Body of pancreas (tissue), 4 donors: Measurements from ENCODE around the gene ITPR2. TPM values are rescaled to one million over a fixed set of nuclear protein-coding genes. Genes with fewer than 3 reads are reported as not detected.
A peak's percentile ranks its signal among the peaks of the same experiment; 100 is the strongest.
"Not testable (repeated sequence)": the region's sequence is repeated elsewhere in the genome, so short reads cannot be mapped to it uniquely, and the experiment has no call there.

Experiments
- ATAC-seq: fragments of 150-250 bp; one replicate; pipeline ENCODE4 v1.9.1; 2016
- DNase-seq, 4 donors: peaks; one replicate each; pipeline ENCODE4 v3.0.0-alpha.2; 2019
- H3K27ac ChIP-seq, 4 donors: fragments of 200-600 bp; sonication (generic); 1 replicate in 3 of 4; 2 replicates in 1 of 4; pipeline versions ENCODE4 v1.5.1 to v1.6.1; 2016 to 2019; ENCODE audit warnings: mild to moderate bottlenecking in 1 of 4, mixed read lengths in 1 of 4, moderate library complexity in 1 of 4
- H3K27me3 ChIP-seq, 2 donors: fragments of 200-600 bp; sonication (generic); one replicate each; pipeline ENCODE4 v1.6.0; 2016; ENCODE audit warnings: mild to moderate bottlenecking in 1 of 2
- H3K36me3 ChIP-seq, 2 donors: fragments of 200-600 bp; sonication (generic); replicated peaks in 1 of 2; 2 replicates each; pipeline ENCODE4 v1.5.1; 2016; ENCODE audit warnings: low read depth in 2 of 2; ENCODE audit not compliant: insufficient read depth in 1 of 2
- H3K4me1 ChIP-seq: fragments of 200-600 bp; sonication (generic); one replicate; pipeline ENCODE4 v1.6.0; 2016
- H3K4me3 ChIP-seq, 2 donors: fragments of 200-600 bp; sonication (generic); 1 replicate in 1 of 2; 2 replicates in 1 of 2; pipeline ENCODE4 v1.5.1; 2016 to 2019
- H3K9me3 ChIP-seq, 3 donors: fragments of 200-600 bp; sonication (generic); 1 replicate in 2 of 3; 2 replicates in 1 of 3; pipeline ENCODE4 v1.5.1; 2016
- CTCF ChIP-seq, 7 experiments: fragments of 450-650 bp in 4 of 7; fragments of 200-600 bp in 3 of 7; sonication (generic) in 3 of 7; IDR thresholded peaks; one replicate each; pipeline ENCODE4 v1.5.1; 2016 to 2019; ENCODE audit warnings: antibody characterized with exemption in 7 of 7
- POLR2A ChIP-seq, 3 donors: fragments of 450-650 bp; IDR thresholded peaks; one replicate each; pipeline ENCODE4 v1.6.1; 2016; ENCODE audit warnings: antibody characterized with exemption in 3 of 3, mild to moderate bottlenecking in 2 of 3
- WGBS, 2 donors: methylation state at CpG; one replicate each; pipeline ENCODE4 v1.1.5; 2017; 5-methylcytosine and 5-hydroxymethylcytosine counted together
- intact Hi-C: fragments of 100-400 bp; cut with DNase I; formaldehyde crosslinking; loops from one replicate; pipeline ENCODE4 v1.15.1; 2023
- total RNA-seq, 2 donors: library from RNA; depleted of rRNA; stranded (reverse); fragments of >200 nt; gene quantifications; one replicate each; pipeline ENCODE4 v1.1.0, GENCODE V29; 2016

The ITPR2 gene
- total RNA-seq, 2 donors from 2014 or later = 37.4 to 92.9 TPM

GRCh38 chr12:26777236-26777635, 55.8 kb downstream of the ITPR2 start:
- no peak for ATAC-seq
- WGBS, 2 donors = 93% methylated on average over 3 of the region's 3 CpGs
- H3K27ac ChIP-seq = no peak overlapping the region
- no peak for DNase-seq
- H3K4me3 ChIP-seq = no peak overlapping the region
- intact Hi-C loops = no loop called here
- TF ChIP-seq POLR2A (IDR thresholded peaks at IDR 0.05) (no peak), CTCF (IDR thresholded peaks at IDR 0.05) (no peak)
- H3K27me3 ChIP-seq = no peaks in the 10 kb centered on the region
- no peaks in the 10 kb centered on the region for H3K36me3 ChIP-seq
- no peaks in the 10 kb centered on the region for H3K4me1 ChIP-seq
- H3K9me3 ChIP-seq = peaks cover 0 to 5% (median 0%) of the 10 kb centered on the region in 3 donors

GRCh38 chr12:26775991-26776390, 57.0 kb downstream of the ITPR2 start:
- intact Hi-C loops, ATAC-seq, H3K4me3 ChIP-seq, DNase-seq, H3K9me3 ChIP-seq, H3K4me1 ChIP-seq, H3K27me3 ChIP-seq, H3K27ac ChIP-seq, H3K36me3 ChIP-seq: not testable (repeated sequence)
- WGBS, 2 donors = 85 to 100% methylated on average over 3 of the region's 3 CpGs

- Histone ChIP-seq H3K27me3 (no peaks in the 10 kb centered on the region), H3K36me3 (no peaks in the 10 kb centered on the region), H3K9me3 (peaks cover 0 to 5% (median 0%) of the 10 kb centered on the region in 3 donors), H3K4me3 (no peak overlapping the region), H3K4me1 (peaks cover 25% of the 10 kb centered on the region), H3K27ac (no peak overlapping the region)
- DNase-seq (no peak), ATAC-seq (no peak)
- TF ChIP-seq CTCF (IDR thresholded peaks at IDR 0.05) = no peak
- no peak for TF ChIP-seq POLR2A (IDR thresholded peaks at IDR 0.05)
- WGBS, 2 donors = 83 to 85% methylated on average over 3 of the region's 3 CpGs
- intact Hi-C loops = no loop called here
Measured at GRCh38 chr12:26773313-26774104, 59.5 kb downstream of the ITPR2 start.

GRCh38 chr12:26771861-26772260, 61.1 kb downstream of the ITPR2 start:
- 77 to 83% methylated on average over 4 of the region's 4 CpGs for WGBS, 2 donors
- no peaks in the 10 kb centered on the region for H3K9me3 ChIP-seq
- H3K4me3 ChIP-seq = no peak overlapping the region
- DNase-seq = no peak
- intact Hi-C loops = no loop called here
- H3K4me1 ChIP-seq = peaks cover 32% of the 10 kb centered on the region
- H3K36me3 ChIP-seq = no peaks in the 10 kb centered on the region
- no peak for ATAC-seq
- no peak for TF ChIP-seq POLR2A (IDR thresholded peaks at IDR 0.05)
- TF ChIP-seq CTCF (IDR thresholded peaks at IDR 0.05) = no peak
- H3K27me3 ChIP-seq = no peaks in the 10 kb centered on the region
- no peak overlapping the region for H3K27ac ChIP-seq

- no peaks in the 10 kb centered on the region for H3K36me3 ChIP-seq
- ATAC-seq = no peak
- TF ChIP-seq POLR2A (IDR thresholded peaks at IDR 0.05) (no peak), CTCF (IDR thresholded peaks at IDR 0.05) (no peak)
- H3K4me1 ChIP-seq = peaks cover 32% of the 10 kb centered on the region
- no peaks in the 10 kb centered on the region for H3K9me3 ChIP-seq
- H3K27me3 ChIP-seq = no peaks in the 10 kb centered on the region
- 80 to 81% methylated on average over 5 of the region's 5 CpGs for WGBS, 2 donors
- peak overlapping the region in 3 of 4 donors; percentile 63 to 69 (median 64) for H3K27ac ChIP-seq
- intact Hi-C loops = no loop called here
- H3K4me3 ChIP-seq = no peak overlapping the region
- DNase-seq = no peak
Measured at GRCh38 chr12:26770239-26771070, 62.5 kb downstream of the ITPR2 start.
